GM19324 (cell line): ENCODE results near the gene PTPA.
"Not testable (repeated sequence)": the region's sequence is repeated elsewhere in the genome, so short reads cannot be mapped to it uniquely, and the experiment has no call there.

Experiments used
- ATAC-seq: cut with Tn5 transposase; IDR thresholded peaks from one replicate; pipeline ENCODE4 v1.9.1; 2021; ENCODE audit warnings: mild to moderate bottlenecking, moderate library complexity; ENCODE audit not compliant: unreplicated experiment, low FRiP score

The PTPA gene

DNA sequence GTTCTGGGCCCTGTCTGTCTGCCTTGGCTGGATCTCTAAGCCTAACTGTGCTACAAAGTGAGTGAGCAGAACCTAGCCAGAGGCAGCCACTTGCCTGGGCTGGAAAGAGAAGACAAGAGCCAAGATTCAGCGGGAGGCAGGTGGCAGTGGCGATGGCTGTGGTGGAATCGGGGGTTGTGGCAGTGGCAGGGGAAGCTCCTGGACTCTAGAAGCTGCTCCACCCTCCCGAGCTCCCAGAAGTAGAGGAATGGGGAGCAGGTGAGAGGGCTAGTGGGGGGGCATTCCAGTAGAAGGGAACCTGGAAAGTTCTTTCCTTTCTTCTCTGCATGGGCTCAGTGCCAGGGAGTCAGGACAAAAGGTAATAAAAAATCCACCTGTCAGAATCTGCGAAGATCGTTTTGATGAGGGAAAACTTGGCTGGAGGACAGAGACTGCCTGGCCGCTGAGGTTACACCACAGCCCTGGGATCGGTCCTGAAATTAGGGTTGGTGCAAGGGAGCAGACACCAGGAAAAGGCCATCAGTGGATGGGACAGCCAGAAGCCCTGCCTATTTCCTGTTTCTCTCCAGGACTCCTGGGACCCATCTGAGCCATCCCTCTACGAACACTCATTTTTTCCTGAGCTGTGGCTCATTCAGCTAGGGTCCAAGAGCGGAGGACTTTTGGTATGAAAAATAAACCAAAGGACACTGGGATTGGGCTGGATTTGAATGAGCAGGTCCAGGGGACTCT, 2.2 kb upstream of the PTPA start:
- ATAC-seq = no peak

DNA sequence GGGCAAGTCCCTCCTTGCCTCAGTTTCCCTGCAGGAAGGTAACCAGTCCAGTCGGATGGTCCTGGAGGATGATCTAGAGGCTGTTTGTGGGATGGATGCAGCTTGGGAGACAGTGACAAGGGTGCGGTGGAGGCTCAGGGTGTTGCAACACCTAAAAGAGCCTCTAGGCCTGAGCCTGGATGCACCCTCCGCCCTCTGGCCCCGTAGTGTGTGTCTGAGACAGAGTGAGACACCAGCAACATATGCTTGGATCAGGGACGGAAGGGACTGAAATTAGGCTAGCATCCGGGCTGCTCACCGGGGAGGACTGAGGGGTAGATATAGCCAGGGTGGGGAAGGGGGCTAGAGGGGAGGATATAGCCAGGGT, 1.7 kb upstream of the PTPA start:
- no peak for ATAC-seq

DNA sequence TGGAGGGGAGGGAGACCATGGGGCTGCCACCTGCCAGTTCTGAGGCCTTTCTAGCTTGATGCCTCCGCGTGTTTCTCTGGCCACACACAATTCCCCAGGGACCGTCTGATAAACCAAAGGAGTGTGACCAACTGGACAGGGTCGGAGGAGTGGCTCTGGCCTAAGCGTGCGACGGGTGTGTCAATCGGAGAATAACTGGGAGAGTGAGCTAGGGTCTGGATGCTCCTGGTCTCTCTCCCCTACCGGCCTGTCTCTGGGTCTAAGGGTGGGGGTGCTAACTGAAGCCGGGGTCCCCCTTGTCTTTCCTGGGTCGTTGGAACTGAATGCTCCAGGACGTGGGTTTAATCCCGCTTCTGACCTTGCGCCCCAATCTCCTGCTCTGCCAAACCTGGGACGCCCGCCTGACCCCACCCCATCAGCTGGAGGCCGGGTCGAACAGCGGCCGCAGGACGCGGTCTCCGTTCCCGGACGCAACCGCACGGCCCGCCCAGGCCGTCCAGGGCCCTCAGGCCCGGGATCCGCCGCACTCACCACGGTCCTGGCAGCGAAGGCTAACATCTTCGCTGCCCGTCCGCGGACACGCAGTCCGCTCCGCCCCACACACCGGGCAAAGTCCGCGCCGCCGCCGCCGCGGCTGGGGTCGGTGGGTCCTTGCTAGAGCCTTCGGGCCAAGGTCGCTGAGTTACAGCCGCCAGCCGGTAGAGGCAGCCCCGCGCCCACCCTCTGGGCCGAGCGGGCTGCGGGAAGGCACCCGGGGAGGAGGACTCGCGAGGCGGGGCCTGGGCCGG, 1.1 kb upstream of the PTPA start:
- peak; percentile 50 for ATAC-seq

DNA sequence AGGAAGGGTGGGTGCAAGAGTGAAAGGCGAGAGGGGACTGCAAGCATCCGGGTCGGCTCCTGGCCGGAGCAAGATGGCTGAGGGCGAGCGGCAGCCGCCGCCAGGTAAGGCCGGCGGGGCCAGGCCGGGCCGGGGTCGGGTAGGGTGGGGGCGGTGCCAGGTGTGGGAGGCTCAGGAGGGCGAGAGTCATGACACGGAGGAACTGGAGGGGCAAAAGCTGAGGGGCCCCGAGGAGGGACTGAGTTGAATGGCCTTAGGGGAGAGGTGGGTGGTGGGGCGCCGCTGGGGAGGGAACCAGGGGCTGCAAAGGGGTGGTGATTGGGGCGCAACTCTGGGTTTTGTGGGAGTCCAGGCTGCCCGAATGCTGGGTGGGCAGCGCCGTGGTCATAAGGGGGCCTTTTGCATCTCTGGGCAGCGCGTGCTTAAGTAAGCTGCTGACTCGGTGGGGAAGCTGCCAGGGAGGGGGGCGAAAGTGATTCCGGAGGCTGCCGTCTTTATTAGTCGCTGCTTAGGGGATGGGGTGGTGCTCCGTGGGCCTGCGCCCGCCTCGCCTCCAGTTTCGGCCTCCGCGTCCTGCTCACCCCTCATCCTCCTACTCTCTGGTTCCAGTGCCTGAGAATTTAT, 425 bp downstream of the PTPA start:
- ATAC-seq = no peak

DNA sequence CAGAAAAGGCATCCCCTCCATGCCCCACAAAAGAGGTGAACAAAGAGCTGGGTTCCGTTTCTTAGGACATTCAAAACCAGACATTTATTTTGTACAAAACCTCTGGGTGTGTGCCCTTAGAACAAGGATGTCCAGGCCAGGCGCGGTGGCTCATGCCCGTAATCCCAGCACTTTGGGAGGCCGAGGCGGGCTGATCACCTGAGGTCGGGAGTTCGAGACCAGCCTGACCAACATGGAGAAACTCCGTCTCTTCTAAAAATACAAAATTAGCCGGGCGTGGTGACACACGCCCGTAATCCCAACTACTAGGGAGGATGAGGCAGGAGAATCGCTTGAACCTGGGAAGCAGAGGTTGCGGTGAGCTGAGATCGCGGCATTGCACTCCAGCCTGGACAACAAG, 1.3 kb downstream of the PTPA start:
- not testable (repeated sequence) for ATAC-seq

DNA sequence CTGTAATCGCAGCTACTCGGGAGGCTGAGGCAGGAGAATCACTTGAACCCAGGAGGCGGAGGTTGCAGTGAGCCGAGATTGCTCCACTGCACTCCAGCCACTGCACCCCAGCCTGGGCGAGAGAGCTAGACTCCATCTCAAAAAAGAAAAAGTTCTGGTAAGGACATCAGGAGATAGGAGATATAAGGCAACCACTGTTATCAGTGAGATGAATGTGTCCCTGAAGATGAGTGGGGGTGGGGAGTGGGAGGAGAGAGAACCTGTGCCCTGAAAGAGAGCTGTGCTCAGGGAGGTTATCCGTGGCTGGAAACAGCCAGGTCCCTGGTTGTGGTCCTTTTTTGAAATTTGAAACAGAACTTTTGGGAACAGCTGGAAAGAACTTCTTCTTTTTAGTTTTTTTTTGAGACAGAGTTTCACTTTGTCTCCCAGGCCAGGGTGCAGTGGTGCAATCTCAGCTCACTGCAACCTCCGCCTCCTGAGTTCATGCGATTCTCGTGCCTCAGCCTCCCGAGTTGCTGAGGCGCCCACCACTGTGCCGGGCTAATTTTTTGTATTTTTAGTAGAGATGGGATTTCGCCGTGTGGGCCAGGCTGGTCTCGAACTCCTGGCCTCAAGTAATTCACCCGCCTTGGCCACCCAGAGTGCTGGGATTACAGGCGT, 2.6 kb downstream of the PTPA start:
- ATAC-seq = no peak

DNA sequence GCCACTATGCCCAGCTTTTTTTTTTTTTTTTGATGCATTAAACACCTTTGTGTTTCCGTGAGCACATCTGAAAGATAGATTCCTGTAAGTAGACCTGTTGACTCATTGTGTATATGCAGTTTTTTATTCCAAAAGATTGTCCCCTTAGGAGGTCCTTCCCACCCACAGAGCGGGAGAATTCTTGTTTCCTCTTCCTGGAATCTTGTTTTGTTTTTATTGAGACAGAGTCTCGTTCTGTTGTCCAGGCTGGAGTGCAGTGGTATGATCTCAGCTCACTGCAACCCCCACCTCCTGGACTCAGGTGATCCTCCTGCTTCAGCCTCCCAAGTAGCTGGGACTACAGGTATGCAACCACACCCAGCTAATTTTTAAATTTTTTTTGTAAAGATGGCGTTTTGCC, 7.6 kb downstream of the PTPA start:
- no peak for ATAC-seq

DNA sequence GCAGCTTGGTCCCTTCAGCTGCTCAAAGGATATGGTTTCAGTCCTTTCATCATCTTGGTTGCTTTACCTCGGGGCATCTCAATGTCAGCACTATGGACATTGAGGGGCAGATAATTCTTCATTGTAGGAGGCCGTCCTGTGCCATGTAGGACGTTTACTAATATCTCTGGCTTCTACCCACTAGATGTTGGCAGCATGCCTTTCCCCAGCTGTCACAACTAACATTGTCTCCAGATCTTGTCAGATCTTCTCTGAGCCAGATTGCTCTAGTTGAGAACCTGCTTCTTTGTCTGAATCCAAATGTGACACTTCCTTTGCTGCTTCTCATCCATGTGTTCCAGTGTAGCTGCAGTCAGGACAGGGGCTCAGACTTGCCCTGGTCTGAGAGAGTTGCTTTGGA, 10.3 kb downstream of the PTPA start:
- ATAC-seq = no peak

DNA sequence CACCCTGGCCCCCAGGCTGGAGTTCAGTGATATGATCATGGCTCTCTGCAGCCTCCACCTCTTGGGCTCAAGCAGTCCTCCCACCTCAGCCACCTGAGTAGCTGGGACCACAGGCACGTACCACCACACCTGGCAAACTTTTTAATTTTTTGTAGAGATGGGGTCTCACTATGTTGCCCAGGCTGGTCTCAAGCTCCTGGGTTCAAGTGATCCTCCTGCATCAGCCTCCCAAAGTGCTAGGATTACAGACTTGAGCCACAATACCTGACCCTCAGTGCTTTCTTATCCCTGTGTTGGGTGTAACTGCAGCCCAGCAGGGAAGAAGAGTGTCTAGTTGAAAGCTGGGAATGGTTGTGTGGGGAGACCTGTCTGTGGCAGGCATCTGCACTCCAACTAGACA, 10.9 kb downstream of the PTPA start:
- ATAC-seq = no peak

DNA sequence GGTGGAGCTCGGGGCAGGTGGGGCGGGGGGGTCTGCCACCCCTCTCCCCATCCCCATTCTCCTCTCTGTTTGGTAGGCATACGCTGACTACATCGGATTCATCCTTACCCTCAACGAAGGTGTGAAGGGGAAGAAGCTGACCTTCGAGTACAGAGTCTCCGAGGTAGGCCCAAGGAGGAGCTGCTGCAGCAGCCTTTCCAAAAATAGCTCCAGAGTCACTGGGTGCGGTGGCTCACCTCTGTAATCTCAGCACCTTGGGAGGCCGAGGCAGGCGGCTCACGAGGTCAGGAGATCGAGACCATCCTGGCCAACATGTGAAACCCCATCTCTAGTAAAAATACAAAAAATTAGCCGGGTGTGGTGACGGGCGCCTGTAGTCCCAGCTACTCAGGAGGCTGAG, 11.8 kb downstream of the PTPA start:
- not testable (repeated sequence) for ATAC-seq

DNA sequence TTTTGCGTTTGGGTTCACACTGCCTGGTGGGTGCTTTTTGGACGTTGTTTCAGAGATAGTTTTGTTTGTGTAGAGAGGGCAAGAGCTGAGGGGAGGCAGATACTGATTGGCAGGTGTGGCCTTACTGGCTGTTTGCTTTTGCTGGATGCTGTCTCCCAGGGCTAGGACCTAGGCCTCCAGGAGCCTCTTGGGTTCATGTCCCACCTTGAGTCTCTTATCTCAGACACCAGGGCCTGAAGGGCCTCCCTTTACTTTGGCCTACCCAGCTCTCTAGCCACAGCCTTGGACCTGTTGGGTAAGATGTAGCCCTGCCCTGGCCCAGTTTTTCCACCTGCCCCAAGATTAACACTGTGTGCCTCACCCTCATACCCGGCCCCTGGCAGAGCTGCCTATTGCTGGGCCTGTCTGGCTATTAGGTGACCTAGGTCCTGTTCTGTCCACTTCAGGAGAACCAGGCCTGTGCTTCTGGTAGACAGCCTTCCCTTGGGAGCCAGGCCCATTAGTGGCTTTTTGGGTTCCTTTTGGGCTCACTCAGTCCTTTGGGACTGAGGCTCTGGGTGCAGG, 13.4 kb downstream of the PTPA start:
- ATAC-seq = no peak

DNA sequence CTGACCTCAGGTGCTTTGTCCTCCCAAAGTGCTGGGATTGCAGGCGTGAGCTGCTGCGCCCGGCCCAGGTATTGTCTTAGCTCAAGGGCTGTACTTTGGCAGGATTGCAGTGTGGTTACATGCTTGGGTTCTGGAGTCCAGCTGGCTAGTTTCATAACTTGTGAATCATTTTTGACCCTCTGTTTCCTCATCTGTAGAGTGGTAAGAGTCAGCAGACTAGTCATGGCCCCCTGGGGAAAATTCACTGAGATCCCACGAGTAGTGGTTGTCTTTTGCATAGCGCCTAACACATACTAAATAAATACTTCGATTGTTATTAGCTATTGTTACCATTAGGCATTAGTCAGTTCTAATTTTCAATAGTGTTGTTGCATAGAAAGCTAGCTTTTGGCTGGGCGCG, 14.3 kb downstream of the PTPA start:
- ATAC-seq = no peak

DNA sequence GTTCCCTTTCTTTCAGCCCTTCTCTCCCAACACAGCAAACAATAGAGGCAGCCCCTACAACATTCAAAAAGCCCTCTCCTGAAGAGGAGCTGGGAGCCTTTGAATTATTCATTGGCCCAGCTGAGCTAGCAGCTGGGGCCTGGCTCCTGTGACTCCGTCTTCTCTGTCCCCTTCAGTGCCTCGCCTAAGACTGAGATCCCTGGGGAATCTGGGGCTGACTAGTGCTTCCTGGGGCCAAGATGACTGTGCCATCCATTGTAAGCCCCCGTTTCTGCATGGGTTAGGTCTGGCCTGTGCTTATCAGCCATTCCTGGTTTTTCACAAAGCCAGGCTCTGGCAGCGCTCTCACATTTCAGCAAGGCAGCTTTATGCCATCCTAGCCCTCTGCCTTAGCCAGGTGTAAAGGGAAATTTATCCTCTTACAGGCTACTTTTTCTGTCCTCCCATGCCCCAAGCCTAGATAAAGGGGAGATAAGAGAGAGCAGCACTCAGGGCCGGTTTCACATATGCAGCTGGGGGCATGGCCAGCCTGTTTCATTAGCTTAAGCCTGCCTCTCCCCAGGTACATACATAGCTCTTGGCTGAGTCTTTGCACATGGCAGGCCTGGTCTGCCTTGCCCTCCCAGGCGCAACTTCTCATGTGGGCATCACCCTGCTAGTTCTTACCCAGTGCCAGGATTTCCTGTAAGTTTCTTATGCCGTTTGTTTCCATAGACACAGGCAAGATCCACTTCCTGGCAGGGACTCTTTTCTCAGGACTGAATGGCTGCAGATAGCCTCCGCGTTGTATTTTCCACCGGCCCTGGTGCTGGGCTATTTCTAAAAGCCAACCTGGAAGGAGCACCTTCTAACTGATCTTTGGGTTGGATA, 15.8 kb downstream of the PTPA start:
- ATAC-seq = no peak

DNA sequence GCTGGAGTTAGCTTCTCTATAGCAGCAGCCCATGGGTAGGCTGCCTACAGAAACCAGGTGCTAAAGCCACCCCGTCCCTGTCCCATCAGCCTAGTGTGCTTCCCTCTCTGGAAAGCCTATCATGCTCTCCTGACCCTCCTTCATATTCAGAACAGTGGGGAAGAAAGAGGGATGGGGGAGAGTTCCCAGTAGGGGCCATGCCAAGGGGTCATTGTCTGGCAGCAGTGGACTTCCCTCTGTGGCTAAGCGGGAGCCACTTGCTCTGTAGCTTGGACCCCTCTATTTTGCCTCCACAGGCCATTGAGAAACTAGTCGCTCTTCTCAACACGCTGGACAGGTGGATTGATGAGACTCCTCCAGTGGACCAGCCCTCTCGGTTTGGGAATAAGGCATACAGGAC, 17.5 kb downstream of the PTPA start:
- ATAC-seq = no peak

DNA sequence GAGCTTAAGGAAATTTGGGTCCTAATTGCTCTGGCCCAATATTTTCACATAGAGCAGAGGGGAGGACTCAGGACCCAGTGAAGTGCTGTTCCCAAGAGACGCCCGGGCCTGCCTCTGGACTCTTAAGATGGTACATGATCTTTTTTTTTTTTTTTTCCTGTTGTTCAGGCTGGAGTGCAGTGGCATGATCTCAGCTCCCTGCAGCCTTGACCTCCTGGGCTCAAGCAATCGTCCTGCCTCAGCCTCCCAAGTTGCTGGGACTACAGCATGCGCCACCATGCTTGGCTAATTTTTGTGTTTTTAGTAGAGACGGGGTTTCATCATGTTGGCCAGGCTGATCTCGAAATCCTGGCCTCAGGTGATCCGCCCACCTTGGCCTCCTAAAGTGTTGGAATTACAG, 19.1 kb downstream of the PTPA start:
- ATAC-seq = not testable (repeated sequence)

DNA sequence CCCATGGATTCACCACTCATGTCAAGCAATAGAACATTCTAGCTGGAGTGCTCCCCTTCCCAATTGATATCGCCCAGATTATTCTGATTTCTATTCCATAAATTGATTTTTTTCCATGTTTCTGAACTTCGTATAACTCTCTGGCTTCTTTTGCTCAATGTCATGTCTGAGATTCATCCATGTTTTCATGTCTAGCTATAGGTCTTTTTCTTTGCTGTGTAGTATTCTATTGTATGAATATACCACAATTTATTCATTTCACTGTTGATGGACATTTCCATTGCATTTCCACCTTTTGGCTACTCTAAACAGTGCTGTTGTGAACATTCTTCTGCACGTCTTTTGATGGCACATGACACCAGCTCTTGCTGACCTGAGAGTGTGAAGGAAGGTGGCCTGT, 19.6 kb downstream of the PTPA start:
- ATAC-seq = no peak

DNA sequence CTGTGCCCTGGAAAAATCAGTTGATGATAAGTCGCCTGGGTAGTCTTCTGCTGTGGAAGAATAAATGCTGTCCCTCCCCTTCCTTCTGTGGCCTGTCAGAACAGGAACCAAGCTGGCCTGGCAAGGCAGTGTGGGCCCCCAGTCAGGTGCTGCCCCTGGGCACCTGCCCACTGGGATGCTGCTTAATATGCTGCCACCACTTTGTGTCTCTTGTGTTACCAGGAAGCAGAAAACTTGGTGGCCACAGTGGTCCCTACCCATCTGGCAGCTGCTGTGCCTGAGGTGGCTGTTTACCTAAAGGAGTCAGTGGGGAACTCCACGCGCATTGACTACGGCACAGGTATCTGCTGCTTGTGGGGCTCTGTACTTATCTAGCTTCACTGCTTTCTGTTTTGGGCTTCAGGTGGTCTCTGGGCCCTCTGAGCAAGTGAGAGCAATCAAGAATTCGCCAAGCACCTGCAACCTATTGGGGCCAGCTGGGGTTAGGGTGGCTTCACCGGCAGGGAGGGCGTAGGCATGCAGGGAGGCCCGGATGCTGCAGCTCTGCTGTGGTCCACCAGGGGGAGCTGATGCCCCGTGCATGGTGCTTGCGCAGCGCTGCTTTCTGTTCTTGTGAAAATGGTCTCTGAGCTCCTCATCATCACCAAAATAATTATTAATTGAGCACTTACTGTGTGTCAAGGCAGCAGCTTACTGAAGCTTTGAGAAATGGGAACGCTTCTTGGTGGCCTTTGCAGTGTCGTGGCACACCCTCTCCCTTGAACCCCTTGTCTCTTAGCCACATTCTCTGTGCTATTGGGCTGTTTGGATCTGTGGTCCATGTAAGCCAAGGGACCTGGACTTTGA, 20.3 kb downstream of the PTPA start:
- no peak for ATAC-seq

DNA sequence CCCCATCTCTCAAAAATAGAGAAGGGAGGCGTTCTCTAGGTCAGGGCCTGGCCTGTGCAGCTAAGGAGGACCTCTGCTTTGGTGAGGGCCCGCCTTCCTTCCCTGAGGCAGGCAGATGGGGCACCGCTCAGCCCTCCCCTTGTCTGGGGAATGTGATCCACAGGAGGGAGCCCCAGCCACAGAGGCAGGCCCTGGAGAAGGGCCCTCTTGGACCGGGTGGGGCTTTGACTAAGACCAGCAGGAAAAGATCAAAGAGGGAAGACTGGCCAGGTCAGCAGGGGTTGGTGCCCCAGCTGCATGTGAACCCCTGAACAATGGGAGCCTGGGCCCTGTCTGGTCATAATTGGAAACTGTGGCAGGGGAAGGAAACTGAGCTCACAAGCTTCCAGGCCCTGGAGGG, 21.9 kb downstream of the PTPA start:
- ATAC-seq = no peak

DNA sequence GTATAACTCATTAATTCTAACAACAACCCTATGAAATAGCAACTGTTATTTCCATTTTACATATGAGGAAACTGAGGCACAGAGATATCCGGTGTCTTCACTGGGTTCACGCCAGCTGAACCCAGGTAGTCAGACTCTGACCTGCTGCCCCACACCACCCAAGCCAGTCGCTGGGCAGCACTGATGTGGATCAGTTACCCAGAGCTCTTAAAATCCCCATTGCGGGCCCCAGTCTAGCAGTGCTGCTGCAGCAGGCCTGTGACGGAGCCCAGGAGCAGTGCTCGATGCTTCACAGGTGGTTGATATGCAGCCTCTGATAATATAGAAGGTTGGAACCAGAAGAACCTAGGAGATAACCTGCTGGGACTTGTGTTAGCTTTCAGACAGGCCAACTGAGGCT, 24.3 kb downstream of the PTPA start:
- ATAC-seq = no peak
